GM23248 (cell line): ENCODE measurements around the gene AGPAT2.

Source experiments
- EZH2 ChIP-seq: fragments of 200-600 bp; sonication (generic); IDR thresholded peaks from 2 replicates; pipeline ENCODE4 v1.6.1; 2018; ENCODE audit warnings: antibody characterized with exemption, mild to moderate bottlenecking; ENCODE audit not compliant: insufficient read depth, poor library complexity, severe bottlenecking
- EZH2phosphoT487 ChIP-seq: fragments of 200-600 bp; sonication (generic); IDR thresholded peaks from 2 replicates; pipeline ENCODE4 v1.6.1; 2018; ENCODE audit warnings: antibody characterized with exemption, moderate library complexity, mild to moderate bottlenecking, low read depth; ENCODE audit not compliant: insufficient read depth

DNA sequence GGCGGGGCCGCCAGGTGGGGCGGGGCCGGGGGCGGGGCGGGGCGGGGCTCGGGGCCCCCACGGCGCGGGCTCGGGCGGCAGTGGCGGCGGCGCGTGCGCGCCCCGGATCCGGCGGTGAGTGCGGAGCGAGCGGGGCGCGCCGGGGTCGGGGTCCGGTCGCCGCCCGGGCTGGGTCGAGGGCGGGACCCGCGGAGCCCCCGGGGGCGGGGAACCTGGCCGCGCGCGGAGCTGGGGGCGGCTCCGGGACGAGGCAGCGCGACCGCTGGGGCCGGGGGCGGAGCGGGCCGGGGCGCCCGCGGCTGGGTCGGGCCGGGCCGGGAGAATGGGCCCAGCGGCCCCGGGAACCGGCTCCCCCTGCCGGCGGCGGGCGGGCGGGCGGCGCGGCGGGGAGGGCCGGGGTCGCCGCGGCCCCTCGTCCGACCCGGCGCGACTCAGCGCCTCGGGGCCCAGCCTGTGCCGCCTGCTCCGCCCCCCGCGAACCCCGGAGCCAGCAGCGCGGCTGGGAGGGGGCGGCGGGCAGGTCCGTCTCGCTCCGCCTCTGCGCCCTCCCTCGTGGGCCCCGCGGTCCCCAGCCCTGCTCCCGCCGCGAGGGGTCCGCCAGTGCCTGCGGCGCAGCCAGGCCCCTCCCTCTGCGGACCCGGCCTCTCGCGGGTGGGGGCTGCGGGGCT, 21.4 kb downstream of the AGPAT2 start:
- TF ChIP-seq EZH2 (no peak), EZH2phosphoT487 (no peak)
